ENCODE data around the gene TRIM33. TPM values are rescaled to one million over a fixed set of nuclear protein-coding genes. Genes with fewer than 3 reads are reported as not detected.

The TRIM33 gene
- 137 TPM for total RNA-seq

GRCh38 chr1:114511032-114511785 is at the start of gene TRIM33:
Gene TRIM33, minus strand, starts transcription at chr1:114511203. Its CDS starts 127 bp downstream, at chr1:114511076.

Small RNA genes lying within 50 kb of the gene (small RNA-seq; reads per million reads assigned to genes)
- gene RF00019 (ENCODE audit: low replicate concordance) = not detected

Other genes starting within 250 kb of the TRIM33 start
- 36.6 TPM for gene BCAS2, start 70.4 kb upstream of the TRIM33 start, total RNA-seq
- 0.94 TPM for gene DENND2C, start 158.8 kb upstream of the TRIM33 start, total RNA-seq
- not detected for gene AMPD1, start 184.3 kb upstream of the TRIM33 start, total RNA-seq
- gene NRAS, start 205.6 kb upstream of the TRIM33 start, total RNA-seq = 47.0 TPM
- 501 TPM for gene CSDE1, start 246.8 kb upstream of the TRIM33 start, total RNA-seq

Data from parietal lobe (tissue), 2 donors.